GM21515 (cell line): ENCODE data around the gene USH1C.

Experiments
- ATAC-seq: cut with Tn5 transposase; IDR thresholded peaks from one replicate; pipeline ENCODE4 v1.9.1; 2021; ENCODE audit not compliant: unreplicated experiment

USH1C gene

DNA sequence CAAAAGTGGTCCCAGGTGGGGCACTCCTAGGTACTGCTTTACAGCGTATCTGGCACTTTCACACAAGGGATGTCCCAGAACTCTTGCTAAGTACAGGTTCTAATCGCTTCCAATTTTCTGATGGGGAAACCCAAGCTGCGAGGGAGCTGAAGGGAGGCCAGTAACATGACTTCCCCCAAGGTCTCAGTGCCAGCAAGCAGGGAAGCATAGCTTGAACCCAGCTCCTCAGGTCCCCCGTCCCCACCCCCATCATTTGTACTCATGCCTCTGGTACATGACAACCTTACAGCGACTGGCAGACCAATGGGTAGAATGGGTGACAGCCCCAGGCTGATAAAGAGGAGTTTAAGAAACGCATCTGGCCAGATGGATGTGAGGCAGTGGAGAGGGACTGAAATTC lies 66.9 kb downstream of the USH1C start:
- no peak for ATAC-seq

DNA sequence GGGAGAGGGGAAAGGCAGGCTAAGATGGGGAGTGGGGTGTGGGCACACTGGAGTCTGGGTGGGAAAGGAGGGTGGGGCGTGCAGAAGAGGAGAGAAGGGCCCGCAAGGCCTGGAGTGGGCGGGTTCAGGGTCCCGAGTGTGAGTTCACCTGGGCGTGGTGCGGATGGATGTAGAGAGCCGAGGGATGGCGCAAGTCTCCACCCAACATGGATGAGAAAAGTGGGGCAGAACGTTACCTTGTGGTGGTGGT lies 67.2 kb downstream of the USH1C start:
- ATAC-seq = no peak

DNA sequence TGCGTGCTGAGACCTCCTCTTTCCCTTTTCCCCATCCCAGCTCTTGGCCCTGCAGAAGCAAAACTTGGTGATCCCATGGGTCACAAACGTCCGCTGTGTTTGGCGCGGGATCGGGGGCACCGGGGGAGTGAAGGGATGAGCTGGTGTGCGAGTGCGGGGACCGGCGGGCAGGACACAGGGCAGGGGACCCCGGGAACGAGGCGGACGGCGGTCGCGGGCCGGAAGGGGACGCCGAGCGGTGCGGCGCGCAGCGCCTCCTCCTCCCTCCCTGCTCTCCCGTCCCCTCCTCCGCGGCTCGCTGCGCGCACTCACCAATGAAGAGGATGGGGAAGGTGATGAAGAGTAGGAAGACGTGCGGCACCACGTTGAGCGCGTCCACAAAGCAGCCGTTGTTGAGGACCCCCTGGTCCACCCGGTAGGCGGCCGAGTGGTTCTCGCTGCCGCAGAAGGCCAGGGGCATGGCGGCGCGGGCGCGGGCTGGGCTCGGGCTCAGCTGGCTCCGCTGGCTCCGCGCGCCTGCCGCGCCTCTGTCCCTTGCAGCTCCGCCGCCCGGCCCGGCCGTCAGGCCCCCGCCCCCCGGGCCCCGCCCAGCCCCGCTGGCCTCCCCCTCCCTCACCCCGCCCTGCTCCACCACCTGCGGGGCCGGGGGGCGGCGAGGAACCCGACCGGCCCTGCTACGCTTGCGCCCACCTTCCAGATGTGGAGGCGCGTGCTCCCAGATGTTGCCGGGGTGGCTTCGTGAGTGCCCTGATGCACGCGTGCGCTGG lies 67.7 kb downstream of the USH1C start, which contains the start of gene ABCC8:
ABCC8 (minus strand) TSS at position 529 of the 767 bp plus-strand sequence; CDS start at position 460, 69 bp downstream.
- no peak for ATAC-seq

DNA sequence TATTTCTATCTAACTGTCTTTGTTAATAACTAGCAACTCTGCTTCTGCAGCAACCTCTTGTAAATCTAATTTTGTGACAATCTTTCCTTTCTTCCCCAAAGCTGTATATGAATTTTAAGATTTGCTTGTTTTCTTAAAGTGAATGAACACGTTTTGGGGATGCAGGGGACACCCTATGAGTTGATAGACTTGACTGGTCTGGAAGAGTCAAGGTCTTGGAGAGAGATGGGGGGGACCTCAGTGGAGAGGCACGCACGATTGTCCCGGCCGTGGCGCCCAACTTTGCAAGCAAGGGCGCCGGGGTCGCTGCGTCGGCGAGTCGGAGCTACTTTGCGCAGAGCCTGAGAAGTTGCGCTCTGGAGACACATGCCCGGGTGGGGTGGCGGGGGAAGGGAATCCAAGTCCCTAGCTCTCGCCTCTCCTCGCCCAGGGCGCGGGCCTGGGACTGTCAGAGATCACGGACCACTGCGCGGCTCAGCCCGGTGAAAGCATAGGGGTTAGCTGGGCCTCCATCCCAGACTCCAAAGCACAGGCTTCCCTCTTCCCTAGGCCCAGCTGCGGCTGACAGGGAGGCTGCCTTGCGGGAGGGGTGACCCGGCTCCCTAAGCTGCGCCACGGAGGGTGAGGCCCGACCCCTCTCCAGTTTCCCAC lies 68.4 kb downstream of the USH1C start:
- no peak for ATAC-seq

DNA sequence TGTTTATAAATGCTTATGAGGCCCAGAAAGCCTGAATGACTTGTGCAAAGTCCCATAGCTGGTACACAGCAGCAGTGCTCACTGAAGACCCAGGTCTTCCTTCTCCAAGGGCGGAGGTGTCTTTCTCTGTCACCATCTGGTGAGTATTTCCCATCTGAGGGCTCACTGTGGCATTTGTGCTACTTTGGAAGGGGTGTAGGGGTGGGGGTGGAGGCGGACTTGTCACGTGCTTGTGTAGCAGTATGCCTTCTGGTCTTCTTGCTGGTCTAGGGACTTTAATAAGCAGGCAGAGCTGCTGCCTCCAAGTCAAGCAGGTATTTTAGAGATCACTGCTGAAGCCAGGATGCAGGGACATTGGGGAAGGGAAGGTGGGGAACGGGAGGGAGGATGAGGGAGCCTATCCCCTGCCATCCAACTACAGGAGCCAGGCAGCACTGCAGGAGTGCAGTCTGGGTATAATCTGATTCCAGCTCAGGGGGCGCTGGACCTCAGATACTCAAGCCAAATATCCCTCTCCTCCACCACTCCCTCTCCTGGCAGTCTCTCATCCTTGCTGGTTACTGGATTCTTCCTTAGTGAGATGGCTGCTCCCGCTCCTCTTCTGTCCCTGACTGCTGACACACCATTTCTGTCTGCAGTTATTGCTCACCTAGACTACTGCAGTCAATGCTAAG lies 71.0 kb downstream of the USH1C start:
- no peak for ATAC-seq

DNA sequence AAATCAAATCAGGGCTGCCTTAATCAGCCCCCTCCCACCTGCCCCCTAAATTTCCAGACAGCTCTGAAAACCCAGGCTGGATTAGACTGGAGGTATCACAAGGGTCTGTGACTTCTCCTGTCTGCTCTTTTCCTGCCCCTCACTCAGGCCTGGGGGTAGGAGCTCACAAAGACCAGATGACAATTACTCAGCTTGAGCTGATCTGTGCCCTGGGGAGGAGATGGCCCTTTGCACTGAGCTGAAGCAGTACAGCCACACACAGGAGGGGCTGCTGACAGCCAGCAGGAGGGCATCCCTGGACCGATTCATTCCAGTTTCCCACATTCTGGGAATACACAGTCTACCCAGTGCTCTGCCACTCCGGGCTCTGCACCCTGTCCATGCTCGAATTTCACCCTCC lies 71.7 kb downstream of the USH1C start:
- ATAC-seq = no peak

DNA sequence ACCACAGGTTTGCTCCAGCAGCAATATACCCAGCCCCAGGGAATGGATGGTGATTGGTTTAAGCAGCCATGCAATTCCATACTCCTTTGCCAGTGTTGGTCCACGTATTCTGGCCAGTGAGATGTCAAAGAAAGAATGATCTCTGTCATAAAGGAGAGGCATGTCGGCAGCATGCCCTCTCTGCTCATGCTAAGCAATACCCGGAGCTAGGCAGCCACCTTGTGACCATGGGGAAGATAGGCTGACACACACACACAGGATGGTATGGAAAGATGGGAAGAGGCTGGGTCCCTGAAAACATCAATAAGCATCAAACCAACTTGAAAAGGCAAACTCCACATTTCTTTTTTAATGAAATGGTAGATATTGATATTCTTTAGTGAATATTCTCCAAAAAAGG lies 72.7 kb downstream of the USH1C start:
- ATAC-seq = no peak

DNA sequence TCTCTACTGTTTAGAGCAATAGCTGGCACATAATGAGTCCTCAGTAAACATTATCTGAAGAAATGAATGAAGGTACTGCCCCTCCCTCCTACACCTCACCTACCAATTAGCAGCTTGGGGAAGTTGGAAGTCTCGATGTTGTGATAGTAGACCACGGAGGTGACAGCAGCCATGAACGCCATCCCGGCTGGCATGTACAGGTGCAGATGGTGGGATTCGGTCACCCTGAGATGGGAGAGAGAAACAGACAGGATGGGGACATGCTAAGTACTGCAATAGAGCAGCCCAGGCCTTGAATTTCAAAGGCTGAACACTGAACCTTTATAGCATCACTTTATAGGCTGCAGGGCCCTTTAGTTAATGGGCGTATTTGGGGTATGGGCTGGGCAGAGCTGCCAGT lies 74.2 kb downstream of the USH1C start:
- ATAC-seq = no peak

DNA sequence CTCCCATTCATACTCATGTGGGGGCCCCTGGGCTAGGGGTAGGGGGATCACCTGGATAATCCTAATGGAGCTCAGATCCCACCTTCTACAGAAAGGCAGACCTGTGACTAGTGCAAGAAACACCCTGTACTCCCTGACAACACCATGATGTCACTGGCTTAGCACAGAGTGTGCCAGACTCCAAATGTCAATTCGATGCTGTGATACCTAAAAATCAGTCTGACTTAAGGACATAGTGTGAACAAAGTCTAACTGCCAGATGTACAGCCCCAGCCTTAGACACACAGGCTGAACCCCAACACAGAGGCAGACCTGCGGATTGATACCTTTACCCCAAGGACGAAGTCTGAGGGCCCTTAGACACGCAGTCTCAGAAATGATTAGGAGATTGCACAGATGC lies 76.1 kb downstream of the USH1C start:
- ATAC-seq = no peak

DNA sequence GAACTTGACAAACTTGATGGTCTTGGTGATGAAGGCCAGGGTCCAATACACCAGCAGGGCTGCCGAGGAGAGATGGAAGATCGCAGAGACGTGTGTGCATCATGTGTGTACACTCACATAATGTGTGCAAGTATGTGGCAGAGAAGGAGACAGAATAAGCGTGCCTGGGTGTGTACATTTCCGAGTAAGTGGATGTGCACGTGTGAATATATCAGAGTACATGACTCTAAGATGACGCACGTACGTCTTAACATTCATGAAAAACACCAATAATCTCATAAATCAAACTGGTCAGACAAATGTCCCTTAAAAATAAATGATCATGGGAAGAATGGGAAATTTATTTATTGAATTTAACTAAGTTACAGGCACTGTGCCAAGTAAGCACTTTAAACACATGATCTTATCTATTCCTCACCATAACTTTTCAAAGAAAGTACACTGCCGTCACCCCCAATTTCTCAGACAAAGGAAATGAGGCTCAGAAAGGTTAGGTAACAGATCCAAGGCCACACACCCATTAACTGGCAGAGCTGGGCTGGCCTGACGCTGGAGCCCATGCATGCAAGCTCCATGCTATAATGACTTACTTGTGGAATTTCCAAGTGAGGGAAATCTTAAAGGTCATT lies 80.6 kb downstream of the USH1C start:
- no peak for ATAC-seq

DNA sequence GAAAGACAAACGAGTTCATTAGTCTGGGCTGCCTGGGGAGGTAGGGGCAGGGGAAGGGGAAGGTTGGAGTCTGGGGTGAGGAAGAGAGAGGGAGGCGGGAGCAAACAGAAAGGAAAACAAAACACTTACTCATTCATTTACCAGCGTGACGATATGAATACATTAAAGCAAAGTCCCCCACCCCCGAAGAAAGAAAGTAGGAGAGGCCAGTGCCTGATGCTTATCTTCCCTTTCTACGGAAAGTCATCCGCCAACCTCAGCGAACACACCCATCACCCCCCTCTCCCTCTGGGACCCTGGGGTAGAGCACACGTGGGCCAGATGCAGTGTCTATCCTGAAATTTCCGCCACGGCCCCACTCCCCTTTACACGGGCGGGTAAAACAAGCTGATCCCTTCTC lies 81.3 kb downstream of the USH1C start:
- ATAC-seq = no peak

DNA sequence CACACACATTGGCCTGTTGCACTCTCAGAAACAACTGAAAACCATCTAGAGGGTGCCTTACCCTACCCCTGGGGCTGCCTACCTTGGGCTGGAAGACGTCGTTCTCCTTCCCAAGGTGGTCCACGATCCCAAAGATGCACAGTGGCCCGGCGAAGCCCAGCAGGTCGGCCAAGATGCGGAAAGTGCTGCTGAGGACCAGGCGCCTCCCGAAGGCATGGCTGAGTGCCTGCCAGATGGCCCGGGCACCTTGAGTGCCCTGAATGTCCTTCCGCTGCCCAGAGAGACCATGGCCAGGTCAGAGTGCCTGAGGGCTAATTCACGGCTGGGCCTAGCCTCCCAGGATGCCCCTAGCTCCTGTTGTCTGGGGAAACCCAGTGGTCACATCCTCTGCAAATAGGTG lies 83.8 kb downstream of the USH1C start:
- ATAC-seq = no peak

DNA sequence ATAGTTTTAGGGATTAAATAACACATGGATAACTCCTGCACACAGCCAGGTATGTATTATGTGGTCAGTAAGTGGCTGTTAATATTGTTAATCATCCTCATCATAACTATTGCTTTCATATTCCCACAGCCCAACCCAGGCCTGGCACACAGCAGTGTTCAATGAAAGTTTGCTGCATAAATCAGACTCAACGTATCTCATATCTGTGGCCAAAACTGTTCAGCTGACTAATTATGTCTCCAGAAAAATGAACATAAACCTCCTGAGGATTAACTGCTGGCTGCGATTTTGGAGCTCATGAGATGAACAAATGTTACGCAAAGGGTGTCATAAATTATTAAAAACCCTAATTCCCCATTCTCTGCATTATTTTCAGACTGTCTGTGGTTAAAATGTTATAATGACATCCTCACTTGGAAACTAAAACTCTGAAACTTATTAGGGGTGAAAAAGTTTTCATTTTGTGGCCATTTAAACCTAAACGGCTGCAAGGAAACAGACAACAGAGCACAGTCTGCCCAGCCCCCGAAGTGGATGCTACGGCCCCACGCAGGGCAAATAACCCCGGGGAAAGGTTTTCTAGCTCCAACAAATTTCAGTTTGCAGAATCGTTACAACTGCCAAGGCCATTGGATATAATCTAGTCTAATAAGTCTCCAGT lies 84.8 kb downstream of the USH1C start:
- ATAC-seq = no peak

DNA sequence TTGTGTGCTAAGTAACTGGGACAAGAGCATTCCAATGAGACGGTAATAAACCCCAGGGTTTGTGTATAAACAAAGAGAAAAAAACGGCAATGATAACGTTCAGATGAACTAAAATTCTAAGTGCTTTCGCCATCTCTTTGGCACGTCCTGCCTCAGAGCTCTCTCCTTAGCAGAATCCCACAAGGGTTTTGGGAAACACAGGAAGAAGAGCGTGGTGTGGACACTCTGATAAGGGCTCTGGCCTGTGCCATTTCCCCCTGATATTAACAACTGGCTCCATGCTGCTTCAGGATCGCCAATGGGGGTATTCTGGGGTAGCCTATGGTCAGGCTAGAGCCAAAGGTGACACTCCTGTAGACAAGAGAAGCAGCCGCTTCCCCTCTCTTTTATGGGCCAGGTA lies 85.9 kb downstream of the USH1C start:
- ATAC-seq = no peak

DNA sequence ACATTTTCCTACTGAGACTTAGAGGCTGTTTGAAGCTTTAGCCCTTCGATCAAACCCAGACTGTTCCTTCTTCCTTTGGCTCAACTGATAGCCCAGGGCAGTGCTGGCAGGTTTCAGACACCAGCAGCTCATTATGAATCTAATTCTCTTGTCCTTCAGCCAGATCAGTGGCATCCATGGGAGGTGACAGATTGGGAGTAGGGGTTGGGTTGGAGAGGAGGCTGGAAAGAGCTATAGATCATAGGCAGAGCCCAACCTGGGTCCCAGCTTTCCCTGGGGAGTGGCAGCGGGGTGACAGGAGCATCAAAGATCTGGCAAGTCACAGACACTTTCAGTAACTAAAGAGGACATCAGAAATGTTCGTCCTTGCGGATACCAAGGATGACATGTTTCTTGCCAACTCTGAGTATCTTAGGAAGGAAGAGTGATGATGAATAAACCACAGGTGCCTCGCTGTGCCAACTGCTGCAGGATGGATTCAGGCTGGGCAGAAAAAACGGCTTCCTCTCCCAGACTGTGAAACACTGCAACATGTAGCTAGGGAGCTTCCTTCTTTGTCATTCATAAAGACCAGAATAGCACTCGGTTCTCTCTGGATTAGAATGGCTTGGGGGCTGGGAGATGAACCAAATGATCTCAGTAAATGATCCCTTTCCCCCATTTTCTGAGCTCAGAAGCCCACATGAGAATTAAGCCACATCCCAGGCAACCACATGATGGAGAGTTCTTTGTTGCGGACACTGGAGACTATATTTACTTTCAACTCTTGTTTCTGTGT lies 86.6 kb downstream of the USH1C start:
- ATAC-seq = no peak

DNA sequence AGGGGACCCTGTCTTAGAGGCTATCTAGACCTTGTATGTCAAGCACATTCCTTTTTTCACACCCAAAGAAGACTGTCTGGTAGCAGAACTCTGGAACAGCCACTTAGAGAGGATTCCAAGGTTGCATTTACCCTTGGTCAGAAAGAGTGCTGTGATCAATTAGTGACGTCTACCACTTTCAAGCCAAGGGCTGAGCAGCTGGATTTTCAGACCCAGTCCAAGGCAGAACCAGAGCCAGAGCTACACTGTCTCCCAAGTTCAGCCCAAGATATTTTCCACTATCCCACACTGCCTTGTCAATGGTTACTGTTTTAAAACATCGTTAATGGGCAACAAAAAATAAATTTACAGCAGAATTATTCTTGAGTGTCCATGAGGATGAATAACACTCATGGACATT lies 91.5 kb downstream of the USH1C start:
- ATAC-seq = no peak

DNA sequence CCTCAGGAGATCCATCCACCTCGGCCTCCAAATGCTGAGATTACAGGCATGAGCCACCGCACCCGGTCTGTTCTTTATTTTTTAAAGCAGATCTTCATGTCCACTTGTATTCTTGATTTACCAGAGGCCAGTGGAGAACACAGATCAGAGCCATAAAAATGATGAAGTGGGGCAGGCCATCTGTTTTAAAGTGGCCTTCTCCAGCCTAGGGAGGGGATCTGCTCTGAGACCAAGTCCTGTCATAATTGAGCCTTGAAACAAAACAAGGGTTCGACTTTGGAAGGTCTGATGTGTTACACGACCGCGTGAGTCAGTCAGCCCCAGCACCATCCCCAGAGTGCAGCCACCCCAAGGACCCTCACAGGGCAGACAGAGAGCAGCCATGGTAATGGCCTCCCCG lies 95.1 kb downstream of the USH1C start:
- ATAC-seq = no peak

DNA sequence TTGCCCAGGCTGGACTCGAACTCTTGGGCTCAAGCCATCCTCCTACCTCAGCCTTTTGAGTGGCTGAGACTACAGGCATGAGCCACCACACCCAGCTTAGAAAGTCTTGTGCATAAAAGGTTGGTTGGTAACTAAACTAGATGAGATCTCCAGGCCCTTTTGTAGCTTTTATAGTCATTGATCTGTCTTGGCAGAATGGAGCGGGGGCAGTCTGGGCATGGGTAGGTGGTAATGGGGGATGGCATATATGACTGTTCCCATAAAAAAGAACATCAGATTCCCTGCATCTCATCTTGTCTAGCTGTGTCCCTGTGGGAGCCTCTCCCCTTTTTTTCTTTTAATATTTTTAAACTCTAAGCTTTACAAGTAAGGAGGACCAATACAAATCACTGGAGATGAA lies 97.7 kb downstream of the USH1C start:
- ATAC-seq = no peak

DNA sequence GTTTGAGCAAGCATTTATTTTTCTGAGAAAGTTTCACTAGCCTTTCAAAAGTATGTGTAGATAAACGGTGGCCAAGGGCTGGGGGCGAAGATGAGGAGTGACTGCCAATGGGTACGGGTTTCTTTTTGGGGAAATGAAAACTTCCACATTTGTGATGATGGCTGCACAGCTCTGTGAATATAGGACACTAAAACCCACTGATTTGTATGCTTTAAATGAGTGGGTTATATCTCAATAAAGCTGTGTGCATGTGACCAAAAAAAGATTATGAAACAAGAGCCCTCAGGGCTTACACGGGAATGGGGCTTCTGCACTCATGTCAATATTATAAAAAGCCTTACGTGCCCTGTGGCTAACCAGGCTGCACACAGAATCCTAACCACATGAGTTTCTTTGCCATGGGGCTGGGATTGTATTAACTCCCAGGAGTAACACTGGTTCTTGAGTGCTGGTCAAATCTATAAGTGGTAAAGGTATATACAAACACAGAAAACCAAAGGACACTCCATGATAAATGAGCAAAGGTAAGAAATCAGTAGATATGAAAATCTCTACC lies 98.9 kb downstream of the USH1C start:
- no peak for ATAC-seq

DNA sequence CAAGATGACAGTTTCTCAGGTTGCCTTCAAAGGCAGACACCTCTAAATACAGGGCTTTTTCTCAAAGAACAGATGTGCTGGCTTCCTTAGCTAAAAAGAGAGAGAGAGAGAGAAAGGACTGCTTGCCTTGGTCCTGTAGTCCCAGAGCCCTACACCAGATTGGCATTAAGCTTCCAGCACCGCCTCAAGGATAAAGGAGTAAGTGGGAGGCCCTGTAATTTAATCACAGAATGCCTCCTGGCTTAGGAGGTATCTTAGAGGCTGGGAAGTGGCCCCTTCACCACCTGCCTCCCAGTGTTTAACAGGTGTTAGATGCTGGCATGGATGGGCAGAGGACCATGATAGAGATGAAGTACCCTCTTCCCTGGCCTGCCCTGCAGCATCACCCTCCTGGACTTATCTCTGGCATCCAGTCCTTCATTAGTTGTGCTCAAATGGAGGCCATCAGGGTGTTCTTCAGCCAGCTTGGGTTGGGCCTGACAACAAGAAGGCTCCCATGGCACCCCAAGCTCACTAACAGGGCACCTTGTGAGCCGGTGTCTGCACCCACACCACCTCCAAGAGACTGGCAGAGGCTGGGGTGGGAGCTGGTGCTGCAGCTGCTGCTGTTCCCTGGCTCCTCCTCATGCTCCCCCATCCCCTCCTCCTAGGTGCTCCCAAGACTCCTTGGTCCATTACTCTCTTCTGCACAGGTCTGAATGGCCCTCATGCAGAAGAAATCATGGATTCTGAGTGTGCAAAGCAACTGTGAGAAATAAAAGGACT lies 100.1 kb downstream of the USH1C start:
- no peak for ATAC-seq
